Large intestine (tissue), 3 donors: ENCODE data around the gene SAMD4A. TPM values are rescaled to one million over a fixed set of nuclear protein-coding genes. Genes with fewer than 3 reads are reported as not detected.

ENCODE experiments used
- DNase-seq, 2 donors: peaks; one replicate each; pipeline versions ENCODE4 v3.0.0 to v3.0.0-alpha.2; 2013
- H3K27ac ChIP-seq: one replicate; pipeline ENCODE4 v1.5.1; 2013; ENCODE audit warnings: low read length
- H3K27me3 ChIP-seq: 2 replicates; pipeline ENCODE4 v1.6.1; 2013; ENCODE audit warnings: low read length; ENCODE audit not compliant: control insufficient read depth, insufficient read depth
- H3K36me3 ChIP-seq: 2 replicates; pipeline ENCODE4 v1.6.1; 2013; ENCODE audit warnings: low read length; ENCODE audit not compliant: control insufficient read depth, insufficient read depth
- H3K4me1 ChIP-seq: one replicate; pipeline ENCODE4 v1.6.1; 2013; ENCODE audit warnings: low read length; ENCODE audit not compliant: control insufficient read depth, insufficient read depth
- H3K4me3 ChIP-seq: one replicate; pipeline ENCODE4 v1.5.1; 2013; ENCODE audit warnings: low read length
- H3K9me3 ChIP-seq: one replicate; pipeline ENCODE4 v1.6.1; 2013; ENCODE audit warnings: mild to moderate bottlenecking, low read depth, low read length, moderate library complexity; ENCODE audit not compliant: control insufficient read depth
- WGBS: methylation state at CpG from one replicate; pipeline ENCODE4 v1.1.5; 2013; ENCODE audit warnings: low lambda C conversion rate; ENCODE audit not compliant: insufficient coverage; 5-methylcytosine and 5-hydroxymethylcytosine counted together
- polyA plus RNA-seq: library from polyadenylated mRNA; unstranded; fragments of 120-200 nt; gene quantifications from one replicate; pipeline ENCODE4 v1.2.1, GENCODE V29; 2013

SAMD4A gene
- polyA plus RNA-seq, 1 donor: 17.7 TPM

- Histone ChIP-seq H3K36me3 (no peaks in the 10 kb centered on the region), H3K27ac (no peak overlapping the region), H3K9me3 (no peaks in the 10 kb centered on the region), H3K4me3 (no peak overlapping the region), H3K4me1 (no peaks in the 10 kb centered on the region), H3K27me3 (no peaks in the 10 kb centered on the region)
- no peak for DNase-seq
- WGBS: no CpG with 5 or more reads among the region's 2 CpGs
These were observed 124.0 kb downstream of the SAMD4A start for GRCh38 chr14:54690887-54691286.

- Histone ChIP-seq H3K27ac (no peak overlapping the region), H3K36me3 (no peaks in the 10 kb centered on the region), H3K4me1 (no peaks in the 10 kb centered on the region), H3K4me3 (no peak overlapping the region), H3K9me3 (no peaks in the 10 kb centered on the region), H3K27me3 (no peaks in the 10 kb centered on the region)
- no CpG with 5 or more reads among the region's 5 CpGs for WGBS
- DNase-seq: peak; percentile 63 to 70
These were observed 124.8 kb downstream of the SAMD4A start for GRCh38 chr14:54691525-54692283.

GRCh38 chr14:54692284-54692772 is 125.4 kb downstream of the SAMD4A start:
- Histone ChIP-seq H3K36me3 (no peaks in the 10 kb centered on the region), H3K4me1 (no peaks in the 10 kb centered on the region), H3K4me3 (no peak overlapping the region), H3K9me3 (no peaks in the 10 kb centered on the region), H3K27me3 (no peaks in the 10 kb centered on the region), H3K27ac (no peak overlapping the region)
- no peak for DNase-seq
- no CpG with 5 or more reads among the region's 6 CpGs for WGBS

GRCh38 chr14:54693761-54694160 is 126.8 kb downstream of the SAMD4A start:
- Histone ChIP-seq H3K4me3 (no peak overlapping the region), H3K27me3 (no peaks in the 10 kb centered on the region), H3K4me1 (no peaks in the 10 kb centered on the region), H3K27ac (no peak overlapping the region), H3K36me3 (no peaks in the 10 kb centered on the region), H3K9me3 (no peaks in the 10 kb centered on the region)
- no peak for DNase-seq
- WGBS: 100% methylated on average over 1 of the region's 4 CpGs

- DNase-seq: no peak
- Histone ChIP-seq H3K36me3 (no peaks in the 10 kb centered on the region), H3K4me3 (no peak overlapping the region), H3K9me3 (no peaks in the 10 kb centered on the region), H3K4me1 (no peaks in the 10 kb centered on the region), H3K27me3 (no peaks in the 10 kb centered on the region), H3K27ac (no peak overlapping the region)
- WGBS: no CpG with 5 or more reads among the region's 1 CpG
These were observed 128.3 kb downstream of the SAMD4A start for GRCh38 chr14:54695196-54695595.

- Histone ChIP-seq H3K4me1 (no peaks in the 10 kb centered on the region), H3K4me3 (no peak overlapping the region), H3K36me3 (no peaks in the 10 kb centered on the region), H3K9me3 (no peaks in the 10 kb centered on the region), H3K27me3 (no peaks in the 10 kb centered on the region), H3K27ac (no peak overlapping the region)
- WGBS: 100% methylated on average over 1 of the region's 5 CpGs
- DNase-seq: no peak
These were observed 130.1 kb downstream of the SAMD4A start for GRCh38 chr14:54697001-54697400.

- DNase-seq: no peak
- H3K9me3 ChIP-seq: no peaks in the 10 kb centered on the region
- peaks cover 3% of the 10 kb centered on the region for H3K36me3 ChIP-seq
- WGBS: 100% methylated on average over 1 of the region's 4 CpGs
- no peak overlapping the region for H3K27ac ChIP-seq
- H3K4me1 ChIP-seq: no peaks in the 10 kb centered on the region
- H3K27me3 ChIP-seq: no peaks in the 10 kb centered on the region
- H3K4me3 ChIP-seq: no peak overlapping the region
These were observed 130.9 kb downstream of the SAMD4A start for GRCh38 chr14:54697803-54698202.

GRCh38 chr14:54698501-54698900 is 131.6 kb downstream of the SAMD4A start:
- Histone ChIP-seq H3K27ac (no peak overlapping the region), H3K27me3 (no peaks in the 10 kb centered on the region), H3K4me3 (no peak overlapping the region), H3K36me3 (peaks cover 6% of the 10 kb centered on the region), H3K4me1 (no peaks in the 10 kb centered on the region), H3K9me3 (no peaks in the 10 kb centered on the region)
- WGBS: no CpG with 5 or more reads among the region's 6 CpGs
- no peak for DNase-seq

GRCh38 chr14:54698966-54699530 is 132.1 kb downstream of the SAMD4A start:
- Histone ChIP-seq H3K27me3 (no peaks in the 10 kb centered on the region), H3K36me3 (peaks cover 6% of the 10 kb centered on the region), H3K4me1 (no peaks in the 10 kb centered on the region), H3K4me3 (no peak overlapping the region), H3K27ac (no peak overlapping the region), H3K9me3 (no peaks in the 10 kb centered on the region)
- 100% methylated on average over 1 of the region's 1 CpG for WGBS
- no peak for DNase-seq

- WGBS: no CpG with 5 or more reads among the region's 3 CpGs
- Histone ChIP-seq H3K36me3 (peaks cover 6% of the 10 kb centered on the region), H3K4me3 (no peak overlapping the region), H3K27me3 (no peaks in the 10 kb centered on the region), H3K27ac (no peak overlapping the region), H3K9me3 (no peaks in the 10 kb centered on the region), H3K4me1 (no peaks in the 10 kb centered on the region)
- no peak for DNase-seq
These were observed 132.8 kb downstream of the SAMD4A start for GRCh38 chr14:54699735-54700134.

- H3K27ac ChIP-seq: no peak overlapping the region
- no peaks in the 10 kb centered on the region for H3K4me1 ChIP-seq
- no peak for DNase-seq
- H3K9me3 ChIP-seq: no peaks in the 10 kb centered on the region
- WGBS: no CpG with 5 or more reads among the region's 2 CpGs
- peaks cover 6% of the 10 kb centered on the region for H3K36me3 ChIP-seq
- no peaks in the 10 kb centered on the region for H3K27me3 ChIP-seq
- H3K4me3 ChIP-seq: no peak overlapping the region
These were observed 133.8 kb downstream of the SAMD4A start for GRCh38 chr14:54700717-54701116.
